HG02870 (cell line): ENCODE measurements around the gene PRKCE.

Experiments
- ATAC-seq: cut with Tn5 transposase; IDR thresholded peaks from one replicate; pipeline ENCODE4 v1.9.1; 2021; ENCODE audit warnings: mild to moderate bottlenecking, moderate library complexity; ENCODE audit not compliant: unreplicated experiment

The PRKCE gene

GRCh38 chr2:45799679-45800381 is 148.4 kb downstream of the PRKCE start:
- no peak for ATAC-seq

DNA sequence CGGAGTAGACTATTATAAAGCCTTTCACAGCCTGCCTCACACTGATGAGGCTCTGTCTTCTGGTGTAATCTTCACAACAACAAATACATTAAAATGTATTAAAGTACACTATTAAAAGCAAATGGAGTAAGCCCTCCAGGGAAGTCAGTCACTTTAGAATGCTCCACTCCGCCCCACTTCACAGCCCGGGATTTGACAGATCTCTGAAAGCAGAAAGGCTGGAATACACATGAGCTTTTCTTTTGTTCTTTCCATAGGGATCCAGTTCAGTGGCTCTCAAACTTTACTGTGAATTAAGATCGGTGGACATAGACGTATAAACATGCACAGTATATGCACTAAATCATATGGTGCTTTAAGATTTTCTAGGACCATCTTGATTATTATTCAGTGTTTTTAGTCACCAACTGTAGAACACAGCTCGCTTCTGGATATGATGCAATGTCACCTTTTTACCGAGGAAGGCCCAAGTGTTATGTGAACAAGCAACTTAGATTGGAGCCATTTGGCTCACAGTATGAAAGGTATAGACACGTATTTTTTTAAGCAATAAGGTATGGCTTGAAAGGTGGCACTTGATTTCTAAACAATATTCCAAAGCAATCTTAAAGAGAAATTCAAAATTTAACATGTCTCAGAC is 151.1 kb downstream of the PRKCE start:
- no peak for ATAC-seq

DNA sequence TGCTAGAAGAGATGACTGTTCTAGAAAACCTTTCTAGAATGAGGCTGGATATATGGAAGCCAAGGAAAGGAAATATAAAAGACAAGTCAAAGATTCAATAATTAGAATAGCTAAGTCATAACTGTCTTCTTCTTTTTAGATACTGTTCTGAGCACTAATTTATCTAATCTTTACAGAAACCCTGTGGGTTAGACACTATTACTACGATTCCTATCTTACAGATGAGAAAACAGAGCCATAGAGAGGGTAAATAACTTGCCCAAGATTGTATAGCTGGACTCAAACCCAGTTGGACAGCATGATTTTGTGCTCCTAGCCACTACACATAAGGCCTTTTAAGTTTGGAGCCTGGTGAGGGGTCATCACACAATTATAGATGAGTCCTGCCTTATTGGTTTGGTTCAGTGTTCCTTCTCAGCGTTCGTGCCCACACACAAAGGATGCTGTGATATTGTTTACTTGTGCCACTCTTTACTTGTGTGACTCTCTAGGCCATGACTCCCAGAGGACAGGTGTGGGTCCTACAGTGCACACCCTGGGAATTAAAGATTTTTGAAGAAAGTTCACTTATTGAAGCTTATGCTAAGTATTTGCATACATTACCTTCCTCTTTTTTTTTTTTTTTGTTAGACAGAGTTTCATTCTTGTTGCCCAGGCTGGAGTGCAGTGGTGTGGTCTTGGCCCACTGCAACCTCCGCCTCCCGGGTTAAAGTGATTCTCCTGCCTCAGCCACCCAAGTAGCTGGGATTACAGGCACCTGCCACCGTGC is 153.7 kb downstream of the PRKCE start:
- ATAC-seq, result no peak

GRCh38 chr2:45806563-45807358 is 155.3 kb downstream of the PRKCE start:
- ATAC-seq, result no peak

DNA sequence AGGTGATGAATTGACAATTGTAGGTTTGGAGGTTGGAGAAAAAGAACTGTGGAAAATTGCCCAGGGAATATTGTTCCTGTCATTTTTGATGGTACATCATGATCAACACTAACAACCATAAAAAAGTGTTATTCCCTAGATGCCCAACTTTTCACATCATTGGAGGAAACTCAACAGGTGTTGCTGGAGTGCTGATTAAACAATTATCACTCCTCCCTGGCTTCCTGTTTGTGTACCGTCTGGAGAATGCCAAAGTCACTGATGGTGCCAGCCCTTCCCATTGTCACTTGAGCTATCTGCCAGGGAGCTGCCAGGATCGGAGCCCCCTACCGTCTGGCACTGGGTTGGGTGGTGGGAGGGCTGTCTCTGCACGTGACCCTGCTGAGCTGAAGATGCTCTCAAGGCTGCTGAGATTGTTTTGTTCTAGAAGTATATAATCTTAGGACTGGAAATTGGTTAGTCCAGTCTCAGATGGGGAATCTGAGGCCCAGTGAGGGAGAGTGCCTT is 156.9 kb downstream of the PRKCE start:
- ATAC-seq, result no peak

DNA sequence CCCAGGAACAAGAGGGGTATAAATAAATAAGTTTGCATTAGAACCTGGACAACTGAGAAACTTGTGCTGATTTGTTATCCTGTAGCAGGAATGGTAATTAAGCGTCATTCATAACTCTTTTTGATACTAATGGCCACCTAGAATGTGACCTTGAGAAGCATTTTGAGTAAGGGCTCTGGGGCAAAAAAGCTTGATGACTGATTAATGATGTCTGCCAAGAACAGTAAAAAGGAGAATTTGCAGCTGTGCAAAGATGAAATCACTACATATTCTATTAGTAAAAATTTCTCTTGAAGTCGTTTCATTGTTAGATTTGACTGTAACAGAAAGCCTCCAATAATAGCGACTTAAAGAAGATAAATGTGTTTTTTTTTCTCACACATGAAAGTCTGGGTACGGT is 157.7 kb downstream of the PRKCE start:
- ATAC-seq, result no peak

DNA sequence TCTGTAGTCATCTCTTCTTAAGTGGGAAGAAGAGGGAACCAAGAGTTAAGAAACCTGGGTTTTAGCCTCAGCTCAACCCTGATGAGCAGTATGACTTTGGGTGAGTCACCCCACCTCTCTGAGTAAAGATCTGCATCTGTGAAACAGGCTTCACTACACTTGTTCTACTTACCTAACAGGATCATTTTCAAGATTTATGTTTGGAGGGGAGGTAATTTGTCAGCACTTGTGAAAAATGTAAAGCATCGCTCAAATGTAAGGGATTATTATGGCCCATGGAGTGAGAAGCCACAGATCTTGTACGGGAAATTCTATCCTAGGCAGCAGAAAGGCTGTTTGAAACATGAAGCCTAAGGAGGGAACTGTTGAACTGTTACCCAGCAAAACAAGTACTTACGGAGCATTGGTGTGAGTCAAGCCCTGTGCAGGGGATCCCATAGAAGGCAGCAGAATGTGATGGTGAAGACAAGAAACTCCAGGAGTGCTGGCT is 160.6 kb downstream of the PRKCE start:
- ATAC-seq, result no peak

GRCh38 chr2:45813003-45813941 is 161.8 kb downstream of the PRKCE start:
- no peak for ATAC-seq

DNA sequence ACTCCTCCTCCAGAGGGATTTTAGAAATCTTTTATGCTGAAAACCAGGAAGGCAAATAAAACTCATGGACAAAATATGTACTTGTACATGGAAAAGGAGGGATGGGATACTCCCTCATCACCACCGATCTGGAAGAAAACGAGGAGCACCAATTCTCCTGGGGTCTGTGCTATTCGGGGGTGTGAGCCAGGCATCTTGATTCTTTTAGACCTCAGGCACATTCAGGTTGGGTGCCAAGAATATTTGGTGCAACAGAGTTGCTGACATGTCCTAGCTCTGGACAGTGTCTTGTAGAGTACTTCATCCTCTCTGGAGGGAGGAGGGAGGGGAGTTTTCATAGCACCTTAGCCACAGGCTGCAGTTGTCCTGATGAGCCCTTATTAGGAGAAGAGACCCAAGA is 163.0 kb downstream of the PRKCE start:
- ATAC-seq, result no peak

DNA sequence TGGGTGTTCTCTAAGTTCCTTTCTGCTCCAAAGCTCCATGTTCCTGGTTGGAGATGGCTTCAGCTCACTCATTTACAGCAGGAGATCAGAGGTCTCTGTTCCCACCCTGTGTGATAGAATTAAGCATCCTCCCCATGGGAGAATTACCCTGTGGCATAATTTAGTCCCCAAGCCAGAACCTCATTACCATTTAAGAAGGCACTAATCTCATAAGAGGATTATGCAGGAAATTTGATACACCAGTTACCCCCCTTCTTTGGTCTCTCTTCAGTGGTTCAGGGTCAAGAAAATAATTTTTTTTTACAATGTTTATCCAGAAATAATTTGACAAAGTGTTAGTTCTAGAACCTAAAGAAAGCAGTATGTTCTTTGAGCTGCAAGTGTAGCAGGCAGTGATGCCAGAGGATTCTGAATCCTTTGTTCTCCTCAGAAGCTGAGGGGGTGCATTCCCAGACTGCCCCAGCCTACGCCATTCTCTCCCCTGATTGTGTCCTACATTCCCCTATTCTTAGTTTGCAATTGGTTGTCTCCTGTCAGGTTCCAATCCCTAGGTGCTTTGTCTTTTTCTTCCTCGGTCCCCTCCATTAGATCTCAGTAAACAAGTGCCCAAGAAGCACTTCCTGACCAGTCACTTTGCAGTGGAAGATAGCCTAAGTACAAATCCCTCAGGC is 163.6 kb downstream of the PRKCE start:
- ATAC-seq, result no peak

- ATAC-seq, result no peak
Observed at GRCh38 chr2:45816272-45816671, 164.8 kb downstream of the PRKCE start.

DNA sequence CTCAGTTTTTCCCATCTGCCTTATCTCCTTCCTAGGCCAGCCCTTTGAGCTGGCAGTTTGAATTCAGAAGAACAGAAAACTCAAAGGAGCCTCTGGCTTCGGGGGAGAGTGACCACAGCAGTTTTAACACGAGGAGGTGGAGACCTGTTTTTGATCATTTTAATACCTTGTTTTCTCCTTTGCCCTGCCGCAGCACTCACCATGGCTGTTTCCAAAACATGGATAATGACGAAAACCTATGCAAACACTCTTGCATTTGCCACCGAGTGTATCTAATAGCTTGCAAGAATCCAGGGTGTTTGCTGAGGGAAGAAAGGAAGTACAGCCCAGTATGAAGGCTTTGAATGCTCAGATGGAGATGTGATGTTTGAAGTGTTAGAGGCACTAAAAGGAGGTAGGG is 167.1 kb downstream of the PRKCE start:
- ATAC-seq, result no peak

GRCh38 chr2:45820048-45820447 is 168.6 kb downstream of the PRKCE start:
- no peak for ATAC-seq

- no peak for ATAC-seq
Observed at GRCh38 chr2:45821558-45822271, 170.2 kb downstream of the PRKCE start.

- ATAC-seq, result no peak
Observed at GRCh38 chr2:45822272-45822630, 170.8 kb downstream of the PRKCE start.

DNA sequence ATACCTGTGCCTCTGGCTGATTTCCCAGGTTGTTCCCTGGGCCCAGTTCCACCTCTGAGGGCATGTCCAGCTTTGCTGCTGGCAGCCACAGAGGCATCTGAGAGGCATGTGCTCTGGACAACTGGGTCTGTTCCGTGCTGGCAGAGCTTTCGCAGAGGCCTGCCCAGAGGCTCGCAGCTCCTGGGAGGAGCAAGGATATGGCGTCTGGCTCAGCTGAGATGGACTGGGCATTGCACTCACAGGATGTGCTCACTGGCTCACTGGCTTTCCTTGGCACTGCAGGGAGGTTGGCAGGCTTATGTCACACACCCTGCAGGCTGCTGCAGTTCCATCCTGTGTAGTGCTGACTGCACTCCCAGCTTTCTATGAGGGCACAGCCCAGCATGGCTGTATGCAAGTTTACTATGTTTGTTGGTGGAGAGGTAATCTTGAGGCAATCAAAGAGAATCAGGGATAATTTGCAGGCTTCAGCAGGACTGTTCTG is 172.3 kb downstream of the PRKCE start:
- no peak for ATAC-seq

GRCh38 chr2:45825001-45825651 is 173.7 kb downstream of the PRKCE start:
- ATAC-seq, result no peak

GRCh38 chr2:45826460-45826859 is 175.0 kb downstream of the PRKCE start:
- no peak for ATAC-seq
